Transverse colon (tissue), 4 donors: ENCODE measurements around the gene ANKRD52. TPM values are rescaled to one million over a fixed set of nuclear protein-coding genes. Genes with fewer than 3 reads are reported as not detected.

Source experiments
- DNase-seq: peaks from one replicate; pipeline ENCODE4 v3.0.0-alpha.2; 2019
- H3K27ac ChIP-seq, 4 donors: fragments of 200-600 bp; sonication (generic); 2 replicates each; pipeline ENCODE4 v1.5.1; 2016 to 2018; ENCODE audit warnings: inconsistent platforms in 4 of 4
- H3K27me3 ChIP-seq: fragments of 200-600 bp; sonication (generic); 2 replicates; pipeline ENCODE4 v1.5.1; 2017; ENCODE audit warnings: inconsistent platforms
- H3K36me3 ChIP-seq, 4 donors: fragments of 200-600 bp; sonication (generic); 2 replicates each; pipeline ENCODE4 v1.5.1; 2017 to 2019; ENCODE audit warnings: inconsistent platforms in 4 of 4
- H3K4me1 ChIP-seq, 4 donors: fragments of 200-600 bp; sonication (generic); 2 replicates each; pipeline ENCODE4 v1.5.1; 2017 to 2020; ENCODE audit warnings: inconsistent platforms in 4 of 4
- H3K4me3 ChIP-seq, 4 donors: fragments of 200-600 bp; sonication (generic); 1 replicate in 1 of 4; 2 replicates in 3 of 4; pipeline versions ENCODE4 v1.5.1 to v1.6.1; 2017 to 2019; ENCODE audit warnings: inconsistent platforms in 4 of 4
- H3K9me3 ChIP-seq, 2 donors: fragments of 200-600 bp; sonication (generic); 2 replicates each; pipeline ENCODE4 v1.5.1; 2017 to 2019; ENCODE audit warnings: inconsistent platforms in 2 of 2
- EP300 ChIP-seq: sonication (generic); formaldehyde crosslinking; IDR thresholded peaks from one replicate; pipeline ENCODE4 v1.6.1; 2017; ENCODE audit warnings: antibody characterized with exemption, low read depth
- POLR2A ChIP-seq: fragments of 450-650 bp; IDR thresholded peaks from one replicate; pipeline ENCODE4 v1.6.1; 2016; ENCODE audit warnings: antibody characterized with exemption, mild to moderate bottlenecking, moderate library complexity
- POLR2AphosphoS5 ChIP-seq, 3 donors: sonication (generic); formaldehyde crosslinking; IDR thresholded peaks; one replicate each; pipeline ENCODE4 v1.6.1; 2016; ENCODE audit warnings: antibody characterized with exemption in 3 of 3
- WGBS, 2 donors: methylation state at CpG; one replicate each; pipeline ENCODE4 v1.1.5; 2018; ENCODE audit warnings: low coverage in 1 of 2; 5-methylcytosine and 5-hydroxymethylcytosine counted together
- in situ Hi-C, 4 donors: fragments of 200-750 bp; cut with MboI; loops; one replicate each; pipeline versions ENCODE4 v1.15.0 to v1.15.1; 2017; ENCODE audit warnings: low sequenced_read_pairs in 3 of 4, low pct_ligation_motif_present in 1 of 4, low pct_unique_long_range_greater_than_20kb in 1 of 4
- intact Hi-C: fragments of 100-400 bp; cut with DNase I; formaldehyde crosslinking; loops from one replicate; pipeline ENCODE4 v1.15.1; 2023; ENCODE audit warnings: low total_unique reads
- total RNA-seq, 4 donors: library from RNA; depleted of rRNA; stranded (reverse); fragments of >200 nt; gene quantifications; one replicate each; pipeline ENCODE4 v1.1.0, GENCODE V29; 2016
- TF ChIP-seq, protein P1 (sequence below), 5 experiments: fragments of 200-600 bp in 3 of 5; fragments of 450-650 bp in 2 of 5; sonication (generic) in 3 of 5; IDR thresholded peaks; 1 replicate in 2 of 5; 2 replicates in 3 of 5; pipeline ENCODE4 v1.5.1; 2016 to 2017; ENCODE audit warnings: antibody characterized with exemption in 5 of 5, inconsistent platforms in 3 of 5, mild to moderate bottlenecking in 2 of 5, moderate library complexity in 1 of 5

ANKRD52 gene
- total RNA-seq = 100 to 1,000 TPM in 1 of 4 donors, 10 to 100 TPM in 3; 28.4 to 120 (median 40.0) TPM

DNA sequence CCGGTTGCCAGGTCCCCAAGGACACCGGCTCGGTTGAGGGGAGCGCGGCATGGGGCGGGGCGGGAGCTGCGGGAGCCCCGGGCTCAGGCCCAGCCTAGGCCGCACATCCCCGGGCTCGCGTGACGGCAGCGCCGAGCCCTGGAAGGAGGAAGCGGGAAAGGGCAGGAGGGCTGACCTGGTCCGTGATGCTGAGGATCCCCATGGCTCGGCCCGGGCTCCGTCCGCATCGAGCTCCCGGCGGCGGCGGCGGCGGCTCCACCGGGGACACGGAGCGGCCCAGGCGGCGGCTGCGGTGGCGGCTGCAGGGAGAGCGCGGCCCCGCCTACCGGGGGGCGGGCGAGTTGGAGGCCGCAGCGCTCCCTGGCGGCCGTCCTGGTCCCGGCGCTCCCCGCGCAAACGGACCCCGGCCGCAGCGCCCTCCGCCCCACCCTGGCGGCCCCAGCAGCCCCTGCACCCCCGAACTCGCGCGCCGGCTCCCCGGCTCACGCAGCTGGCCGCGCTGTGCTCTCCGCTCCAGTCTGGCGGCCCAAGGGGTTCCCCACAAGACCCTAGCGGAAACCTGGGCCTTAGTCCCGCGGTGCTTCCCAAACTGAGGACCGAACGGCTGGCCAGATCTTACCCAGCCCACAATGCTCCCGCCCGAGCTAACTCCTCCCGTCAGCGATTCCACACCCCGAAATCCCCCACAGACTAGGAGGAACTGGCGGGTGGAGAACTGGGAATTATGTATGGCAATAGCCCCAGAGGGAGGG, at the start of gene ANKRD52:
Gene ANKRD52, minus strand, starts transcription at position 317 of the 752 bp plus-strand sequence. Its CDS starts 115 bp downstream, at position 202.
- TF ChIP-seq, protein P1, sequence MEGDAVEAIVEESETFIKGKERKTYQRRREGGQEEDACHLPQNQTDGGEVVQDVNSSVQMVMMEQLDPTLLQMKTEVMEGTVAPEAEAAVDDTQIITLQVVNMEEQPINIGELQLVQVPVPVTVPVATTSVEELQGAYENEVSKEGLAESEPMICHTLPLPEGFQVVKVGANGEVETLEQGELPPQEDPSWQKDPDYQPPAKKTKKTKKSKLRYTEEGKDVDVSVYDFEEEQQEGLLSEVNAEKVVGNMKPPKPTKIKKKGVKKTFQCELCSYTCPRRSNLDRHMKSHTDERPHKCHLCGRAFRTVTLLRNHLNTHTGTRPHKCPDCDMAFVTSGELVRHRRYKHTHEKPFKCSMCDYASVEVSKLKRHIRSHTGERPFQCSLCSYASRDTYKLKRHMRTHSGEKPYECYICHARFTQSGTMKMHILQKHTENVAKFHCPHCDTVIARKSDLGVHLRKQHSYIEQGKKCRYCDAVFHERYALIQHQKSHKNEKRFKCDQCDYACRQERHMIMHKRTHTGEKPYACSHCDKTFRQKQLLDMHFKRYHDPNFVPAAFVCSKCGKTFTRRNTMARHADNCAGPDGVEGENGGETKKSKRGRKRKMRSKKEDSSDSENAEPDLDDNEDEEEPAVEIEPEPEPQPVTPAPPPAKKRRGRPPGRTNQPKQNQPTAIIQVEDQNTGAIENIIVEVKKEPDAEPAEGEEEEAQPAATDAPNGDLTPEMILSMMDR (IDR thresholded peaks at IDR 0.05) = peak; percentile 36 to 80 (median 64)
- TF ChIP-seq POLR2A (no peak), POLR2AphosphoS5 (IDR thresholded peaks at IDR 0.05) (peak in 2 of 3 donors; percentile 15 to 41), EP300 (no peak)
- H3K36me3 ChIP-seq = peaks cover 0 to 27% (median 9%) of the 10 kb centered on the region in 4 donors
- no peaks in the 10 kb centered on the region for H3K27me3 ChIP-seq
- 1% methylated on average over 46 of the region's 78 CpGs; no CpG with 5 or more reads in 1 of the 2 donors for WGBS, 2 donors
- peaks cover 16 to 23% (median 22%) of the 10 kb centered on the region in 4 donors for H3K4me1 ChIP-seq
- H3K9me3 ChIP-seq = no peaks in the 10 kb centered on the region
- intact Hi-C loops = no loop called here
- peak; percentile 81 for DNase-seq
- peak within 1 kb of the TSS; percentile 66 to 83 (median 72) for H3K4me3 ChIP-seq
- in situ Hi-C loops = no loop called here
- H3K27ac ChIP-seq = peak within 1 kb of the TSS; percentile 87 to 93 (median 90)

DNA sequence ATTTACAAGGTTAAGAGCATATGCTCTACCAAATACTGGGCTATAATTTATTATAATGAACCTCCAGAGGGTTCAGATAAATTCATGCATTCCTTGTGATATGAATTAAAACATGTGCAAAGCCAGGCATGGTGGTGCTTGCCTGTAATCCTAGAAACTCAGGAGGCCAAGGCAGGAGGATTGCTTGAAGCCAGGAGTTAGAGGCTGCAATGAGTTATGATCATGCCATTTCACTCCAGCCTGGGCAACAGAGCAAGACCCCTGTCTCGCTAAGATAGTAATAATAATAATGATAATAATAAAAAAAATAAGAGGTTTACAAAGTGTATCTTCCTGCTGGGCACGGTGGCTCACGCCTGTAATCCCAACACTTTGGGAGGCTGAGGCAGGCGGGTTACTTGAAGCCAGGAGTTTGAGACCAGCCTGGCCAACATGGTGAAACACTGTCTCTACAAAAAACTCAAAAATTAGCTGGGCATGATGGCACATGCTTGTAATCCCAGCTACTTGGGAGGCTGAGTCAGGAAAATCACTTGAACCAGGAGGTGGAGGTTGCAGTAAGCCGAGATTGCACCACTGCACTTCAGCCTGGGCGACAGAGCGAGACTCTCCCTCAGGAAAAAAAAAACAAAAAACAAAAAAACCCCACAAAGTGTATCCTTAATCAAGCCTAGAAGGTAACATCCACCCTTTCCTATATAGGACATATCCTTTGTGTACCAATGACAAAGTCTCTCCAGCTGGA, 49.2 kb upstream of the ANKRD52 start:
- no peaks in the 10 kb centered on the region for H3K27me3 ChIP-seq
- H3K4me1 ChIP-seq = peaks cover 0 to 5% (median 0%) of the 10 kb centered on the region in 4 donors
- no peak overlapping the region for H3K4me3 ChIP-seq
- intact Hi-C loops = no loop called here
- DNase-seq = no peak
- in situ Hi-C loops = no loop called here
- 88 to 96% methylated on average over 3 to 7 of the region's 7 CpGs for WGBS, 2 donors
- peaks cover 0 to 23% (median 2%) of the 10 kb centered on the region in 4 donors for H3K36me3 ChIP-seq
- H3K27ac ChIP-seq = no peak overlapping the region
- no peaks in the 10 kb centered on the region for H3K9me3 ChIP-seq
- TF ChIP-seq, protein P1 (IDR thresholded peaks at IDR 0.05) = no peak
- TF ChIP-seq EP300 (no peak), POLR2A (no peak), POLR2AphosphoS5 (IDR thresholded peaks at IDR 0.05) (no peak)

DNA sequence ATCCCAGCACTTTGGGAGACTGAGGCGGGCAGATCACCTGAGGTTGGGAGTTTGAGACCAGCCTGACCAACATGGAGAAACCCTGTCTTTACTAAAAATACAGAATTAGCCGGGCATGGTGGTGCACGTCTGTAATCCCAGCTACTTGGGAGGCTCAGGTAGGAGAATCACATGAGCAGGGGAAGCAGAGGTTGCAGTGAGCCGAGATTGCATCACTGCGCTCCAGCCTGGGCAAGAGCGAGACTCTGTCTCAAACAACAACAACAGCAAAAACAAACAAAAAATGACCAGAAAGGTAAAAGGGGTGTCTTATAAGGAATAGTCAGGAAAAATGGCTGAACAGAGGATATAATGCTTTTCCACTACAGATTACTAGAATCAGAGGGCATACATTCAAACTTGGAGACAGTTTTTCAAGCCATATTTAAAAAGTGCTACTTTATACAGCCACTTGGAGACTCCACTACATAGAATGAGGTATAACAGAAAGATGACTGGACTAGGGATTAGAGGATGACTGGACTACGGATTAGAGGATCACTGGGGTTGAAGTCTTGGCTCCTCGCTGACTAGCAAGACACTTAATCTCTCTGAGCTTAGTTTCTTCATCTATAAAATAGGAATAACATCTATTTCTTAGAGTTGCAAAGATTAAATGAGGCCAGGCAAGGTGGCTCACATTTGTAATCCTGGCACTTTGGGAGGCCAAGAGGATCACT, 46.8 kb upstream of the ANKRD52 start:
- Histone ChIP-seq H3K4me3 (no peak overlapping the region), H3K27me3 (no peaks in the 10 kb centered on the region), H3K4me1 (peaks cover 5 to 23% (median 7%) of the 10 kb centered on the region in 4 donors), H3K27ac (no peak overlapping the region), H3K36me3 (peaks cover 0 to 22% (median 2%) of the 10 kb centered on the region in 4 donors), H3K9me3 (no peaks in the 10 kb centered on the region)
- intact Hi-C loops = no loop called here
- 90 to 95% methylated on average over 4 to 8 of the region's 8 CpGs for WGBS, 2 donors
- DNase-seq = no peak
- in situ Hi-C loops = no loop called here
- TF ChIP-seq POLR2AphosphoS5 (IDR thresholded peaks at IDR 0.05) (no peak), POLR2A (no peak), EP300 (no peak)
- TF ChIP-seq, protein P1 (IDR thresholded peaks at IDR 0.05) = no peak
